WI38 (cell line): ENCODE results near the gene MEGF6.

Experiments used
- H3K4me3 ChIP-seq: 2 replicates; pipeline ENCODE4 v1.5.1; 2011; ENCODE audit warnings: low read depth, mild to moderate bottlenecking, control low read depth, low read length
- CTCF ChIP-seq: IDR thresholded peaks from 2 replicates; pipeline ENCODE4 v1.5.1; 2012; ENCODE audit warnings: low read depth, mild to moderate bottlenecking, control low read depth, low read length

The MEGF6 gene

GRCh38 chr1:3542676-3543075 is 68.6 kb downstream of the MEGF6 start:
- no peak for TF ChIP-seq CTCF
- H3K4me3 ChIP-seq: no peak overlapping the region

DNA sequence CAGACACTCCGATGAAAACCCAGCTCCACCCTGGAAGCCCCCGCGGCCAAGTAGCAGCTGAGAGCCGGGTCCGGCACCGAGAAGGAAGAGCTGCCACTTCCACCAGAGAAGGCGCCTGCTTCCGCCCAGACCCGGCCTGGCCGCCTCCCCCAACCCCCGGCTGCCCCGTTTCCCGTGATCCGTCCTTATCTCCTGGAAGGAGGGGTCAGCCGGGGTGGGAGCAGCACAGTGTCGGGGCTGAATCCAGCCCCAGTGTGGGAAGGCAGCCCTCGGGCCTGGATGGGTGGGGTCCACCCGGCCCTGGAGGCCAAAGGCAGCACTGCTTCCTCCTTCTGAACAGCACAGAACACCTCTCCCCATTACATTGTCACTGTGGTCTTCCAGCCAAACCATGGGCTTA is 69.4 kb downstream of the MEGF6 start:
- no peak overlapping the region for H3K4me3 ChIP-seq
- no peak for TF ChIP-seq CTCF

DNA sequence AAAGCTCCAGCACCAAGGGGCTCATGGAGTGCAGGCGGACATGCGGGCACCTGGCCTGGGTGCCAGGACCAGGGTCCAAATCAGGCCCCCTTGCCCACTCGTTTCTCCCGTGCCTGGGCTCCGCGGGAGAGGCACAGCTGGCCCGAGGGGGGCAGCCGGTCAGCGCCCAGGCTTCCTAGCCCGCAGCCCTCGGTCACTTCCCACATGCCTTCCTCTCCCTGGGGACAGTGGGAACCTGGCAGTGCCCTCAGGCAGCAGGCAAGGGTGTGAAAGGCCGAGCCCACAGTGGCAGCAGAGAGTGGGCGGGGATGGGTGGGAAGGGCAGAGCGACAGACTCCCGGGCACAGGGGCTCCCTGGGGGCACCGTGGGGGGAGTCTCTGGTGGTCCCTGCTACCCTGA is 69.8 kb downstream of the MEGF6 start:
- no peak for TF ChIP-seq CTCF
- no peak overlapping the region for H3K4me3 ChIP-seq

- TF ChIP-seq CTCF: no peak
- H3K4me3 ChIP-seq: no peak overlapping the region
Observed at GRCh38 chr1:3540876-3541275, 70.4 kb downstream of the MEGF6 start.

DNA sequence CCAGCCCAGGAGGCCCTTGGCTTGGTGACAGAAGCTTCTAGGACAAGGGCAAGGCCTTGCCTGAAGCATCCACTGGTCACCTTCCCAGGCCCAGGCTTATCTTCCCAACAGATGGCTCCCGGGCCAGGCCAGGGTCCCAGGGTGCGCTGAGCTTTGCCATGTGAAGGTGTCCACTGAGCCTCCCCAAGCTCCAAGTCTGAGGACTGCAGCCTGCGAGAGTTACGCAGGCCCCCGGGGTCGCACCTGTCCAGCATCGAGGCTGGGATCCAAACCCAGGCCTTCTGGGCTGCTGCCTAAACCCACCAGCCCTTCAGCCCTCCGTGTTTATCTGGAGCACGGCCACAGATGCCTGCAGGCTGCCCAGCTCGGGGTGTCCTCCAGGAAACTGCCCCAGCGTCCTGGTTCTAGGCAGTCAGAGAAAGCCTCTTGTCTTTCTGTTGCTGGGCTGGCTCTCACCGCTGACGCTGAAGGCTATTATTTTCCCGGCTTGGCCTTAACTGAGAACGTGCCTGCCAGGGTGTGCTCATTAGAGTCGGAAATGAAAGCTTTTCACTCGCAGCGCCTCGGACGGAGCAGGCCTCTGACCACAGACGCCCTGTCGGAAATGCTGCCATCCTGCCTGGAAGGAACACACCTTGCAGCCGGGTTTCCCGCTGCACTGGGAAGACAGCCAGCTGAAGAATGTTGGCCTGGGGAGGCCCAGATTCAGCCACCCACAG is 71.4 kb downstream of the MEGF6 start:
- no peak for TF ChIP-seq CTCF
- H3K4me3 ChIP-seq: no peak overlapping the region

DNA sequence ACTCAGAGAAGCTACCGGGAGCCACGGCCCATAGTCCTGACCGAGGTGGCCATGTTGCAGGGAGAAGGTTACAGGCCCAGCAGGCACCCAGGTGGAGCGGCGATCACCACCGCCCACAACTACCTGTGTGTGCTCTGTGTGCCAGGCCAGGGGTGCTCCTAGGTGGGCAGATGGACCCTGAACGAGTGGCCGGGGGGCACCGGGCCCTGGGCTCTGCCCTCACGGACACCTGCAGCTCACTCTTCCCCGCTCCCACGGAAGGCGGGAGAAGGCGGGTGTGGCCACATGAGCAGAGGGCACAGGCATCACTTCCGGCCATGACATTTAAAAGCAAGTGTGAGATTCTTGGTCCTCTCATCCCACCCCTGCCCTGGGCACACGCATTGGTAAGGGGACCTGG is 73.9 kb downstream of the MEGF6 start:
- H3K4me3 ChIP-seq: no peak overlapping the region
- no peak for TF ChIP-seq CTCF

DNA sequence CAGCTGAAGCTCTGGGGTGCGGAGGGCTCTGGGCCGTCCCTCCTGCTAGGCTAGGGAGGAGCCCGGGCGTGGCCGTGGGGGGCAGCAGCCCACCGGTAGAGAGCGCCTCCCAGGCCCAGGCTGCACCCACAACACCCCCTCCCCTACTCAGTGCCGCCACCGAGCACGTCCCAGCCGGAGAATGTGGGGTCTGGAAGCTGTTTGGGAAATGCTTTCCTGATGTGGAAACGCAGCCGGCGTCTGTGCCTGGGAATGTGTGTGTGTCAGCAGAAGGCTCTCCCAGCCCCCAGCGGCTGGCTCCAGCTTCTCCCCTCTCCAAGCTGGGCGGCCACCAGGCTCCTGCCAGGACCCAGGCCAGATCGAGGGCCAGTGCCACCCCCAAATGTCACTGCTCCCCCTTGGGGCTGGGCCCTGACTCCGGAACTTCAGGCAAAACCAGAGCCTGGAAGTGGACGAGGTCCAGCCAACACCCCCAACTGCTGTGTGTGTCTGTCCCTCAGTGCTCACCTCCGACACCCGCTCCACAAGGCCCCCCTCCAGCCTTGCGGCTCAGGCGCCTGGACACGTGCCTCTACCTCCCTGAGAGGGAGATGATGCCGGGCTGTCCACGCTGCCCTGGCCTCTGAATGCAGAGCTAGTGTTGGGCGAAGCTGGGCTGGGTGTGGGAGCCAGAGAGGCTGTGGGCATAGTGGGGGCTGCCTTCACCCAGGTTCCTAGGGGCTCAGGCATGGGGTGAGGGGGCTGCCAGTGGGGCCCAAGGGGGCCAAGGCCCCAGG is 74.7 kb downstream of the MEGF6 start:
- TF ChIP-seq CTCF: no peak
- no peak overlapping the region for H3K4me3 ChIP-seq
